ENCODE measurements around the gene SEL1L.

DNA sequence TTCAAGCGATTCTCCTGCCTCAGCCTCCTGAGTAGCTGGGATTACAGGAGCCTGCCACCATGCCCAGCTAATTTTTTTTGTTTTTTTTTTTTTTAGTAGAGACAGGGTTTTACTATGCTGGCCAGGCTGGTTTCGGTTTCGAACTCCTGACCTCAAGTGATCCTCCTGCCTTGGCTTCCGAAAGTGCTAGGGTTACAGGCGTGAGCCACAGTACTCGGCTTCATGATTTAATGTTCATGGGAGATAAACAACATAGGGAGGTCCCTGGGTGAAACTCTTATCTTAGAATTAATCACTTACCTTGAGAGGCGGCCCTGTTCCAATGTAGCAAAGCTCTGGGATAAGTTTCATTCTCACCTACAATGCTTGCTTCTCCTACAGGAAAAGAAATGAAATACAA lies 48.3 kb downstream of the SEL1L start:
- TF ChIP-seq TAF1 (IDR thresholded peaks at IDR 0.05; ENCODE audit: low read depth) = no peak
- TF ChIP-seq EZH2 (IDR thresholded peaks at IDR 0.05; ENCODE audit: borderline replicate concordance, insufficient read depth, low read length, poor library complexity, severe bottlenecking) = no peak
- TF ChIP-seq, protein P1, sequence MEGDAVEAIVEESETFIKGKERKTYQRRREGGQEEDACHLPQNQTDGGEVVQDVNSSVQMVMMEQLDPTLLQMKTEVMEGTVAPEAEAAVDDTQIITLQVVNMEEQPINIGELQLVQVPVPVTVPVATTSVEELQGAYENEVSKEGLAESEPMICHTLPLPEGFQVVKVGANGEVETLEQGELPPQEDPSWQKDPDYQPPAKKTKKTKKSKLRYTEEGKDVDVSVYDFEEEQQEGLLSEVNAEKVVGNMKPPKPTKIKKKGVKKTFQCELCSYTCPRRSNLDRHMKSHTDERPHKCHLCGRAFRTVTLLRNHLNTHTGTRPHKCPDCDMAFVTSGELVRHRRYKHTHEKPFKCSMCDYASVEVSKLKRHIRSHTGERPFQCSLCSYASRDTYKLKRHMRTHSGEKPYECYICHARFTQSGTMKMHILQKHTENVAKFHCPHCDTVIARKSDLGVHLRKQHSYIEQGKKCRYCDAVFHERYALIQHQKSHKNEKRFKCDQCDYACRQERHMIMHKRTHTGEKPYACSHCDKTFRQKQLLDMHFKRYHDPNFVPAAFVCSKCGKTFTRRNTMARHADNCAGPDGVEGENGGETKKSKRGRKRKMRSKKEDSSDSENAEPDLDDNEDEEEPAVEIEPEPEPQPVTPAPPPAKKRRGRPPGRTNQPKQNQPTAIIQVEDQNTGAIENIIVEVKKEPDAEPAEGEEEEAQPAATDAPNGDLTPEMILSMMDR (IDR thresholded peaks at IDR 0.05; ENCODE audit: poor library complexity, severe bottlenecking) = no peak
- TF ChIP-seq, protein P2, sequence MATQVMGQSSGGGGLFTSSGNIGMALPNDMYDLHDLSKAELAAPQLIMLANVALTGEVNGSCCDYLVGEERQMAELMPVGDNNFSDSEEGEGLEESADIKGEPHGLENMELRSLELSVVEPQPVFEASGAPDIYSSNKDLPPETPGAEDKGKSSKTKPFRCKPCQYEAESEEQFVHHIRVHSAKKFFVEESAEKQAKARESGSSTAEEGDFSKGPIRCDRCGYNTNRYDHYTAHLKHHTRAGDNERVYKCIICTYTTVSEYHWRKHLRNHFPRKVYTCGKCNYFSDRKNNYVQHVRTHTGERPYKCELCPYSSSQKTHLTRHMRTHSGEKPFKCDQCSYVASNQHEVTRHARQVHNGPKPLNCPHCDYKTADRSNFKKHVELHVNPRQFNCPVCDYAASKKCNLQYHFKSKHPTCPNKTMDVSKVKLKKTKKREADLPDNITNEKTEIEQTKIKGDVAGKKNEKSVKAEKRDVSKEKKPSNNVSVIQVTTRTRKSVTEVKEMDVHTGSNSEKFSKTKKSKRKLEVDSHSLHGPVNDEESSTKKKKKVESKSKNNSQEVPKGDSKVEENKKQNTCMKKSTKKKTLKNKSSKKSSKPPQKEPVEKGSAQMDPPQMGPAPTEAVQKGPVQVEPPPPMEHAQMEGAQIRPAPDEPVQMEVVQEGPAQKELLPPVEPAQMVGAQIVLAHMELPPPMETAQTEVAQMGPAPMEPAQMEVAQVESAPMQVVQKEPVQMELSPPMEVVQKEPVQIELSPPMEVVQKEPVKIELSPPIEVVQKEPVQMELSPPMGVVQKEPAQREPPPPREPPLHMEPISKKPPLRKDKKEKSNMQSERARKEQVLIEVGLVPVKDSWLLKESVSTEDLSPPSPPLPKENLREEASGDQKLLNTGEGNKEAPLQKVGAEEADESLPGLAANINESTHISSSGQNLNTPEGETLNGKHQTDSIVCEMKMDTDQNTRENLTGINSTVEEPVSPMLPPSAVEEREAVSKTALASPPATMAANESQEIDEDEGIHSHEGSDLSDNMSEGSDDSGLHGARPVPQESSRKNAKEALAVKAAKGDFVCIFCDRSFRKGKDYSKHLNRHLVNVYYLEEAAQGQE (IDR thresholded peaks at IDR 0.05; ENCODE audit: borderline replicate concordance) = no peak
- TF ChIP-seq EP300 (conservative IDR thresholded peaks at IDR 0.05; ENCODE audit: poor library complexity, severe bottlenecking) = no peak
- no peak for TF ChIP-seq RAD21 (conservative IDR thresholded peaks at IDR 0.05)
- no peak for TF ChIP-seq SMC3 (conservative IDR thresholded peaks at IDR 0.05; ENCODE audit: poor library complexity)
